ENCODE data around the gene GABRG3.

Gene GABRG3

GRCh38 chr15:27396996-27397395, 426.0 kb downstream of the GABRG3 start:
- Histone ChIP-seq H3K36me3 (no peaks in the 10 kb centered on the region), H3K9me3 (no peaks in the 10 kb centered on the region), H3K4me1 (no peaks in the 10 kb centered on the region), H3K4me3 (ENCODE audit: low read depth, low read length) (no peak overlapping the region), H3K27me3 (no peaks in the 10 kb centered on the region)
- no peak for TF ChIP-seq CTCF (IDR thresholded peaks at IDR 0.05; ENCODE audit: low read depth, low read length)
- DNase-seq: no peak

- Histone ChIP-seq H3K27me3 (no peaks in the 10 kb centered on the region), H3K4me1 (no peaks in the 10 kb centered on the region), H3K9me3 (no peaks in the 10 kb centered on the region), H3K4me3 (ENCODE audit: low read depth, low read length) (no peak overlapping the region), H3K36me3 (no peaks in the 10 kb centered on the region)
- DNase-seq: no peak
- no peak for TF ChIP-seq CTCF (IDR thresholded peaks at IDR 0.05; ENCODE audit: low read depth, low read length)
Measured at GRCh38 chr15:27398631-27399161, 427.7 kb downstream of the GABRG3 start.

GRCh38 chr15:27399241-27399640, 428.3 kb downstream of the GABRG3 start:
- Histone ChIP-seq H3K4me3 (ENCODE audit: low read depth, low read length) (no peak overlapping the region), H3K27me3 (no peaks in the 10 kb centered on the region), H3K9me3 (no peaks in the 10 kb centered on the region), H3K4me1 (no peaks in the 10 kb centered on the region), H3K36me3 (no peaks in the 10 kb centered on the region)
- no peak for DNase-seq
- no peak for TF ChIP-seq CTCF (IDR thresholded peaks at IDR 0.05; ENCODE audit: low read depth, low read length)

- Histone ChIP-seq H3K4me3 (ENCODE audit: low read depth, low read length) (no peak overlapping the region), H3K4me1 (no peaks in the 10 kb centered on the region), H3K27me3 (no peaks in the 10 kb centered on the region), H3K9me3 (no peaks in the 10 kb centered on the region), H3K36me3 (no peaks in the 10 kb centered on the region)
- TF ChIP-seq CTCF (IDR thresholded peaks at IDR 0.05; ENCODE audit: low read depth, low read length): no peak
- DNase-seq: no peak
Measured at GRCh38 chr15:27401471-27401870, 430.5 kb downstream of the GABRG3 start.

GRCh38 chr15:27408428-27408827, 437.4 kb downstream of the GABRG3 start:
- TF ChIP-seq CTCF (IDR thresholded peaks at IDR 0.05; ENCODE audit: low read depth, low read length): no peak
- H3K4me3 ChIP-seq (ENCODE audit: low read depth, low read length): no peak overlapping the region

GRCh38 chr15:27410996-27411605, 440.1 kb downstream of the GABRG3 start:
- H3K27me3 ChIP-seq: no peaks in the 10 kb centered on the region
- H3K4me3 ChIP-seq (ENCODE audit: low read depth, low read length): no peak overlapping the region
- no peaks in the 10 kb centered on the region for H3K4me1 ChIP-seq
- no peak for TF ChIP-seq CTCF (IDR thresholded peaks at IDR 0.05; ENCODE audit: low read depth, low read length)
- DNase-seq: no peak
- H3K9me3 ChIP-seq: no peaks in the 10 kb centered on the region
- H3K36me3 ChIP-seq: no peaks in the 10 kb centered on the region

More at GRCh38 chr15:27408428-27408827, 437.4 kb downstream of the GABRG3 start:
- Histone ChIP-seq H3K36me3 (no peaks in the 10 kb centered on the region), H3K4me1 (no peaks in the 10 kb centered on the region), H3K9me3 (no peaks in the 10 kb centered on the region), H3K27me3 (no peaks in the 10 kb centered on the region)
- DNase-seq: no peak
